Amniotic stem cell (primary cell): ENCODE data around the gene FAM131A.
"Not testable (repeated sequence)": the region's sequence is repeated elsewhere in the genome, so short reads cannot be mapped to it uniquely, and the experiment has no call there.

ENCODE experiments used
- DNase-seq: peaks from one replicate; lab custom pipeline; 2025; lab: John Stamatoyannopoulos, UW

Gene FAM131A

DNA sequence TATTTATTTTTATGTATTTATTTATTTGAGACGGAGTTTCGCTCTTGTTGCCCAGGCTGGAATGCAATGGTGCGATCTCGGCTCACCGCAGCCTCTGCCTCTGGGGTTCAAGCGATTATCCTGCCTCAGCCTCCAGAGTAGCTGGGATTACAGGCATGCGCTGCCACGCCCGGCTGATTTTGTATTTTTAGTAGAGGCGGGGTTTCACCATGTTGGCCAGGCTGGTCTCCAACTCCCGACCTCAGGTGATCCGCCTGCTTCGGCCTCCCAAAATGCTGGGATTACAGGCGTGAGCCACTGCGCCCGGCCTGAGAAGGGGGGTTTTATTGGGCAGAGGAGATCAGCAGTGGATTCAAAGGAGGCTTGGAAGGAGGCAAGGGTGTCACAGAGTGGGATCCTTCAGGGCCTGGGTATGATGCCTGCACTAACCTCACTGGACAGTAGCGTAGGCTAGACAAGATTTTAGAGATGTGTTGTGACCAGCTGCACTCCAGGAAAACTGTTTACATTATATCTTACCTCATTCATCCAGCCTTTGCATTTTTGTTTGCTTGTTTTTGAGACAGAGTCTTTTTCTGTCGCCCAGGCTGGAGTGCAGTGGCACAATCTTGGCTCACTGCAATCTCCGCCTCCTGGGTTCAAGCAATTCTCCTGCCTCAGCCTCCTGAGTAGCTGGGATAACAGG, 2.2 kb downstream of the FAM131A start:
- not testable (repeated sequence) for DNase-seq

GRCh38 chr3:184341925-184342324, 4.5 kb downstream of the FAM131A start:
- no peak for DNase-seq

DNA sequence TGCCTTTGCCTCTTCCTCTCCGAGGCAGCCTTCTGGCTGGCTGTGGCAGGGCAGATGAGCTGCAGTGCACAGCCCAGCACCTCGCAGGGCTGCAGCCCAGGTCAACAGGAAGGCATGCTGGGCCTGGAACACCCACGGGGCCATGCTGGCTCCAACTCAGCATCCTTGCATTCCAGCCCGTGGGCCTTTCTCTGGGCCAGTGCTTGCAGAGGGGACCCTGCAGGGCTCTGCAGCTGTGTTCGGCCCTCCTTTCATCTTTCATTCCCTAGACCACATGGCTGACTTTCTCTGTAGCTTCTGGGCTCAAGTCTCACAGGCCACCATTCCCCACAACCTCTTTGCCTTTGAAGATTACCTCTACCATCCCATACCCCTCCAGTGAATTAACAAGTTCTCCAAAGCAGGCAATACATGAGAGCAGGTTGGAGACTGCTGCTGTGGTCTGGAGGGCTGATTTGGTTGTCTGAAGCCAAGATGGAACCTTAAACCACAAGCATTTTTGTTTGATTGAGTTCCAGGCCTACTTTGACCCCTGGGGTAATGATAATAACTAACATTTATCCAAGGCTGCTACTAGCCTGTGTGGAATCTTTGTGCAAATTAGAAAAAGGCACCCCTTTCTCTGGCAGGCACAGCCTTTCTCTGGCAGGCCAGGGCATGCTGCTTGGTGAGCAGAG, 5.9 kb downstream of the FAM131A start:
- no peak for DNase-seq

DNA sequence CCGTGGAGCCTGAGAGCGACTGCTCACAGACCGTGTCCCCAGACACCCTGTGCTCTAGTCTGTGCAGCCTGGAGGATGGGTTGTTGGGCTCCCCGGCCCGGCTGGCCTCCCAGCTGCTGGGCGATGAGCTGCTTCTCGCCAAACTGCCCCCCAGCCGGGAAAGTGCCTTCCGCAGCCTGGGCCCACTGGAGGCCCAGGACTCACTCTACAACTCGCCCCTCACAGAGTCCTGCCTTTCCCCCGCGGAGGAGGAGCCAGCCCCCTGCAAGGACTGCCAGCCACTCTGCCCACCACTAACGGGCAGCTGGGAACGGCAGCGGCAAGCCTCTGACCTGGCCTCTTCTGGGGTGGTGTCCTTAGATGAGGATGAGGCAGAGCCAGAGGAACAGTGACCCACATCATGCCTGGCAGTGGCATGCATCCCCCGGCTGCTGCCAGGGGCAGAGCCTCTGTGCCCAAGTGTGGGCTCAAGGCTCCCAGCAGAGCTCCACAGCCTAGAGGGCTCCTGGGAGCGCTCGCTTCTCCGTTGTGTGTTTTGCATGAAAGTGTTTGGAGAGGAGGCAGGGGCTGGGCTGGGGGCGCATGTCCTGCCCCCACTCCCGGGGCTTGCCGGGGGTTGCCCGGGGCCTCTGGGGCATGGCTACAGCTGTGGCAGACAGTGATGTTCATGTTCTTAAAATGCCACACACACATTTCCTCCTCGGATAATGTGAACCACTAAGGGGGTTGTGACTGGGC, 7.3 kb downstream of the FAM131A start:
- DNase-seq = no peak

GRCh38 chr3:184345317-184346144, 8.1 kb downstream of the FAM131A start:
- DNase-seq = no peak

DNA sequence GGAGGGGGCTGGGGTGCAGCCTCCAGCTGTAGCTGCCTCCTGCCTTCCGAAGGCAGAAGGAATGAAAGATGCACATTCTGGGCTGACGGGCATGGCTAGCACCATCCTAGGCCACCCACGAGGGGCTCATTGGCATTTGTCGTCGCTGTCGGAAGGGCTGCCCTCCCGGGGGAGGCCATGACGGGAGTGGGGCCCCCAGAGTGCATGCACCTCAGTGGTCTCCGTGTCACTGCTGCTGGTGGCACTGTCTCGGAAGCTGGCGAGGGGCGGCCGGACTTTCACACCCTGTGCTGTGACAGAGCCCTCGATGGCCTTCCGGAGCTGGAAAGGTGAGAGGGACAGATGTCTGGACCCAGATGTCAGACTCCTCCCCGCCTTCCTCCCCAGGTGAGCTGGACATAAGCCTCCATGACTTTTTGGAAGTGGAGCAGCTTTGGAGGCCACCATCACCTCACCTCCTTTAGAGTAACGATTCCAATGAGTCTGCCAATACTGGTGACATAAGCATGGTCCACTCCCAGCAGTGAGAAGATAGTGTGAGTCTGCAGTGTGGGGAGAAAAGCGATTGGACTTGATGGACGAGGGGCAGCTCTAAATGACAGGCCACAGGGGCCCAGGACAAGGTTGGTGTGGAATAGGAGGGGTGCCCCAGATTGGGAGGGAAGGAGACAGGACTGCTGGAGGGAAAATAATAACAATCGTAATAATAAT, 9.2 kb downstream of the FAM131A start:
- DNase-seq = no peak

- no peak for DNase-seq
Observed at GRCh38 chr3:184347321-184348056, 10.1 kb downstream of the FAM131A start.

DNA sequence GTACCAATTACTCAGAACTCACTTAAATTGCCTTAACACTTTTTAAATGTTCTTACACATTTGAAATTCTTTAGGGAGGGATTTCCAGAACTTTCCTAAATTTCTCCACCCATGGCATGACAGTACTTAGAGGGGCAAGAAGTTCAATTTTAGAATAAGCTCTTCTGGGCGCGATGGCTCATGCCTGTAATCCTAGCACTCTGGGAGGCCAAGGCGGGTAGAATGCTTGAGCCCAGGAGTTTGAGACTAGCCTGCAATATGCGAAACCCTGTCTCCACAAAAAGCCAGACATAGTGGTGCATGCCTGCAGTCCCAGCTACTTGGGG, 10.6 kb downstream of the FAM131A start:
- DNase-seq = no peak

GRCh38 chr3:184349563-184350470, 12.4 kb downstream of the FAM131A start:
- no peak for DNase-seq

GRCh38 chr3:184350618-184351017, 13.2 kb downstream of the FAM131A start:
- DNase-seq = no peak

DNA sequence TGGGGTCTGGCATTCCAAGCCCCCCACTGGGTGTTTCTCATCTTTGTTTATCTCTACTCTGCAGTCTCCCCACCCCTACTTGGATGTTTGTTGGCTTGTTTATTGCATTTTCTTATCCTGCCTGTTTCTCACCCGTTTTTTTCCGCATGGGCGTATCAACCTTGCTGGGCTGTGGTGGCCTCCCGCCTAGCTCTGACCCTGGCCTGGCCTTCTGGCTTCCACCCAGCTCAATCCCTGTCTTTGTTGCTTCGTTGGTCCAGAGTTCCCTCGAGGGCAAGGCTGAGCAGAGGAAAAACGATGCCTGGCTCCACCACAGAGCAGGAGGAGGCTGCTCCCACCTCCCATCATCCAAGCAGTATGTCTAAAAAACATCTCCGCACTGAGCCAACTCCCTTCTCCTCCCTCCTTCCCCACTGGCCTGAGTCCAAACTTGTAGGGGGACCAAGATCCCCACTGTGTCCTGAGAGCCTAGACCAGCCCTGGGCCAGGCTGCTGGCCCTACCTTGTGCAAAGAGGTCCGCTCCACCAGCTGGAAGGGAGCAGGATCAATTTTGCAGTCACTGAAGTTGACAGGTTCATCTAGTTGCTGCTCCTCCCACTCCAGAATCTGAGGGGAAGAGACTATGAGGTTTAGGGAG, 14.2 kb downstream of the FAM131A start:
- DNase-seq = no peak

- DNase-seq = no peak
Observed at GRCh38 chr3:184352149-184352785, 14.9 kb downstream of the FAM131A start.

- no peak for DNase-seq
Observed at GRCh38 chr3:184352897-184353545, 15.6 kb downstream of the FAM131A start.

- DNase-seq = no peak
Observed at GRCh38 chr3:184353546-184353941, 16.1 kb downstream of the FAM131A start.

DNA sequence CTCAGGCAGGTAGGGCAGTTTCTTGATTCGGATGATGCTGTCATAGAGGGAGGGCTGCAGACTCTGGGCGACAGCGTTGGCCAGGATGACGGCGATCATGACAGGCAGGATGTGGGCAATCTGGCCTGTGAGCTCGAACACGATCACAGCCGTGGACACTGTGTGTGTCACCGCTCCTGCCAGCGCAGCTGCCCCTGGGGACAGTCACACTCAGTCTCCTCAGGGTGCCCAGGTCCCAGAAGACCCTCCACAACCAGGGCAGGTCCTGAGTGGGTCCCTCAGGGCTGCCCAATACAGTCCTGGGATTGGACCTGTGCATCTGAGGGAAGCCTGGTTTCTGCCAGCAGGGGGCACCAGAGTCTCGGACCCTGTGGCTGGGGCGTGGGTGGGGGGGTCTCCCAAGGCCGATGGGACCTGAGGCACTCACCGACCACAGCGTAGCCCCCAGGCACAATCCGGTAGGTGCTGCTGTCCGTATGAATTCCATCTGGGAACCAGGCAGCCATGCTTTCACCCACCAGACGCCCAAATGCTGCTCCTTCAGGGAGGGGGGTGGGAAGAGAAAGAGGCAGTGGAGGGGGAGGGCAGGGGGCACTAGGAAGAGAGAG, 16.8 kb downstream of the FAM131A start:
- no peak for DNase-seq

- no peak for DNase-seq
Observed at GRCh38 chr3:184354754-184355153, 17.4 kb downstream of the FAM131A start.

DNA sequence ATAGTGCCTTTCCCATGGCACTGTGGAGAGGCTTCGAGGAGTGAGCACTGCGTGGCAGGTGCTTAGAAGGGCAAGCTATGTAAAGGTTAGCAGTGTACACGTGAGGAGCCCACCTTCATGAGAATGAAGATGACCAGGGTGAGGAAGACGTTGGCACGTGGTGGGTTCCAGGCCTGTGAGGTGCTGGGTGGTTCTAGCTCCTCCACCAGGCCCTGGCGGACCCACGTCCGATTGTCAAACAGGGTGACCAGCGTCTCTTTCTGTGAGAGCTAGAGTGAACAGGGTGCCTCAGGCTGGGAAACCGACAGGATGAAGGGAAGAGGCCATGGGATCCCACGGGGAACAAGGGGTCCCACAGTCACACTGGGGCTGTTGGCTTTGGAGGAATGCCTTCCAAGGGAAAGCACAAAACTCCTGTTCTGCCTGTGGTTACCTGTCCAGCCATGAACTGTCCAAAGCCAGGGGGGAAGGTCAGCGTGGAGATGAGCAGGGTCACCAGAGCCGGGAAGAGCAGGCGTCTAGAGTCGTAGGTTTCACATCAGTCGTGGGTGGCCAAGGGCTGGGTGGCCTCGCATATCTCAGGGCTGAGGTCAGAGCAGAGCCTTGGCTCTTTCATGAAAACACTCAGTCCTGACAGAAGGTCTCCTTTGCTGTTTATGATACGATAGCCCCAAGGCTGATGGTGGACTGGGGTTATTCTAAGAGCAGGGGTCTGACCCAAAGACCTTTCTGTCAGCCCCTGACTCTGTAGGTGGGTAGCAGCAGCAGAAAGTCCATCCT, 18.1 kb downstream of the FAM131A start:
- no peak for DNase-seq
